Measurements from ENCODE around the gene ANKRD36C.
A peak's percentile ranks its signal among the peaks of the same experiment; 100 is the strongest.
"Not testable (repeated sequence)": the region's sequence is repeated elsewhere in the genome, so short reads cannot be mapped to it uniquely, and the experiment has no call there.

ANKRD36C gene

DNA sequence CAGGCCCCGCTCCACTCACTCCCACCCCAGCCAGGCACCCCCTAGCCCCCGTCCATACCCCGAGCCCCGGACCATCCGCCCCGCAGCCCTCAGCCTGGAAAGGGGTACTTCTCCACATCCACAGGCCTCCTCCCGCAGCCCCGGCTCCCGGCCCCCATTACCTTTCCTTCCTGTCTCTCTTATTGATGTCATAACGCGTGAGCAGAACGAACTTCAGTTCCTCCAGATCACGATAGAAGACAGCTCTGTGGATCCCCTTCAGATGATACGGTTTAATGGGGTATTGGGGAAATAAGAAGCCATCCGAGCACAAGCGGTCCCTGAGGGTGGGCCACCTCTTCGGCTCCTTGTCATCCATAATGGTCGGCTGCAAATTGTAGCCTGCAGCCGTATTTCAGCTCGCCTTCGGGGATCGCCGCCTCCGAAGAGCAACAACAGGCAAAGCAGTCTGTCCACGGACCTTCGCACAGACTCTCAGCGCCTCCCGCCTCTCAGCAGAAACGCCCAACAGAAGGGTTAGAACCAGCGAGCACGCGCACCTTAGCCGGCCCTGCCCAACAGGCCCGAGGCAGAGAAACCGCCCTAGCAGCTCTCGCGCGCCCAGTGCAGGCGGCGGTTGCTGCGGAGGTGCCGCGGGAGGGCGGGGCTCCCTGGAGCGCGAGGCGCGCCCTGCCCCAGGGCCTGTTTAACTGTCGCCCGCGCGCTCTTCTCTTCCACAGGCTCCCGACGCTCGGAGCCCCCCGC, at the start of gene ANKRD36C:
ANKRD36C (minus strand) TSS at position 474 of the 744 bp plus-strand sequence; CDS start at position 358, 116 bp downstream.
- peak within 1 kb of the TSS; percentile 84 for H3K4me3 ChIP-seq (ENCODE audit: low read length)
- not testable (repeated sequence) for H3K9me3 ChIP-seq (ENCODE audit: insufficient read depth, low read depth, low read length); H3K36me3 ChIP-seq (ENCODE audit: insufficient read depth, low read depth, low read length); H3K27me3 ChIP-seq (ENCODE audit: insufficient read depth, low read length); H3K4me1 ChIP-seq (ENCODE audit: insufficient read depth, low read length); H3K27ac ChIP-seq (ENCODE audit: low read length)
- H3K9ac ChIP-seq (ENCODE audit: low read depth, low read length) = peak within 1 kb of the TSS; percentile 75; the same call in 1 of the 2 replicates

DNA sequence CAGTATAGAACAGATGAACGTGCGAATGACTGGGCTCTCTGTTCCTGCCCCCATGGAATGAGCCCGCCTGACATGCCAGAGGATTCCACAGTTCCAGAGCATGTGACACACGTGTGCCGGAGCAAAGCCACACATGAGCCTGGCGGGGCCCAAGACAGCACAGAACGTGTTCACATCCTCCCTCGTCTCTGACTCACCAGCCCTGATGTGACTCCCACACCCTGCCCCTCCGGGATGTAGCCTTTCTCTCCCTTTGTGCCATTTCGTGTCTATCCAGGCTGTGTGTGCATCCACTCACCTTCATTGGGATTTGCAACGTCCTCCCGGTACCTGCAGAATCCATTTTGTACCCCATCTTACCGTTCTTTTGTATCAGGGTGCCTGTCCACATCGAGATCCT, 43.9 kb upstream of the ANKRD36C start:
- H3K27me3 ChIP-seq (ENCODE audit: insufficient read depth, low read length); H3K4me3 ChIP-seq (ENCODE audit: low read length); H3K9me3 ChIP-seq (ENCODE audit: insufficient read depth, low read depth, low read length); H3K9ac ChIP-seq (ENCODE audit: low read depth, low read length); H3K4me1 ChIP-seq (ENCODE audit: insufficient read depth, low read length); H3K36me3 ChIP-seq (ENCODE audit: insufficient read depth, low read depth, low read length); H3K27ac ChIP-seq (ENCODE audit: low read length): not testable (repeated sequence)

DNA sequence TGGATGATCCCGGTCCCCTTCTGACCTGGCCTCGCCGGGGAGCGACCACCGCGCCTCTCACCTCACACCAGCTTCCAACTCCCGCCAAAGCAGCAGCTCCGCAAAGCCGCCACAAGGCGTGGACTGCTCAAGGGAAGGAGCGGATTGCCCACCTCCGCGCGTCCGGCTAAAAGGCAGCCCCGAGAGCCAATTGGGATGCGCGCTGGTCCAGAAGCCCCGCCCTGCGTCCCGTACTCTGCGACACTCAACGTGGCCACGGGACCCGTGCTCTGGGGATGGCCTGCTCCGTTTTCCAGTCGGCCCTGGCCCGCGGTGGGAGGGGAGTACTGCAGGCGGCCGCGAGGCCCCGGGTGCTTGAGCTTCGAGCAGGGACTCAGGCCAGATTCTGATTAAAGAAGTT, 43.2 kb upstream of the ANKRD36C start, which contains the start of gene GPAT2:
GPAT2 (minus strand) TSS at position 125 of the 400 bp plus-strand sequence. CDS start 2,557 bp downstream, outside the sequence.
- H3K27ac ChIP-seq (ENCODE audit: low read length); H3K4me1 ChIP-seq (ENCODE audit: insufficient read depth, low read length); H3K36me3 ChIP-seq (ENCODE audit: insufficient read depth, low read depth, low read length); H3K4me3 ChIP-seq (ENCODE audit: low read length); H3K9ac ChIP-seq (ENCODE audit: low read depth, low read length); H3K27me3 ChIP-seq (ENCODE audit: insufficient read depth, low read length); H3K9me3 ChIP-seq (ENCODE audit: insufficient read depth, low read depth, low read length): not testable (repeated sequence)

DNA sequence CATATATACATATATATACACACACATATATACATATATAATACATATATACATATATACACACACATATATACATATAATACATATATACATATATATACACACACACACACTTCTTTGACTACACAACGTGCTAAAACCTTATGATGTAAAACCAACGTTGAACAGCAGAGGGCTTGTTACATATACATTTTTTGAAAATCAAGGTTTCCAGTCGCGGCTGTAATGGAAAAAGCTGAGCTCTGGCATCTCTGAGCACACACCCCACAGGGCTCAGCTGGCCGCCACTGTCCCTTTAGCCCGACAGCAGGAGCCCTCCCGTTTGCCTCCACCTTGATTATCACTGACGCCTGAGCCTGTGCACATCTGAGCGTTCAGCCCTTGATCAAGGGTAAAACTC, 42.4 kb upstream of the ANKRD36C start:
- not testable (repeated sequence) for H3K36me3 ChIP-seq (ENCODE audit: insufficient read depth, low read depth, low read length); H3K9ac ChIP-seq (ENCODE audit: low read depth, low read length); H3K9me3 ChIP-seq (ENCODE audit: insufficient read depth, low read depth, low read length); H3K4me3 ChIP-seq (ENCODE audit: low read length); H3K4me1 ChIP-seq (ENCODE audit: insufficient read depth, low read length); H3K27me3 ChIP-seq (ENCODE audit: insufficient read depth, low read length); H3K27ac ChIP-seq (ENCODE audit: low read length)

DNA sequence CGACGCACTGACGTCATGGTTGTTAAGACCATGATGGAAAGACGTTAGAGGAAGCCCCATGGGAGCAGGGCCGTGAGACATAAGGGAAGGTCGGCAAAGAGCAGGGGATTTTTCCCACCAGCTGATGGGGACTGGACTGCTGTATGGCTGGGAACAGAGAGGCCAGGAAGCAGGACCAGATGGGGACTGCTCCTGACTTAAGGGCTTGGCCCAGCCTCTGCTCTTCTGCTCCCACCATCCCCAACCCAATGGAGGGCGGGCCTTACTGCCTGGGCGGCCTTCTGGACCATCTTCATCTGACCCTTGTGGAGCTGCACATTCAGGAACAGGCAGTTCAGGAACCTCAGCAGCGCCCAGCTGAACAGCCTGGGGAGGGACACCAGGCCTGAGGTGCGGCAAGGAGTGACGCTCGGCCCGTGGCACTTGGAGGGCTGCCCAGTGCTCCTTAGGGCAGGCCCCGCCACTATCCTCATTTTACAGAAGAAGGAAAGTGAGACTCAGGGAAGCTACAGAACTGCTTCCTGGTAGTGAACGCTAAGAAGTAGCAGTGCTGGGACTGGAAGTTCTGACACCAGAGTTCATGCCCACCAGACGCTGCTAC, 36.2 kb upstream of the ANKRD36C start:
- not testable (repeated sequence) for H3K36me3 ChIP-seq (ENCODE audit: insufficient read depth, low read depth, low read length); H3K27ac ChIP-seq (ENCODE audit: low read length); H3K9me3 ChIP-seq (ENCODE audit: insufficient read depth, low read depth, low read length); H3K4me1 ChIP-seq (ENCODE audit: insufficient read depth, low read length); H3K9ac ChIP-seq (ENCODE audit: low read depth, low read length); H3K27me3 ChIP-seq (ENCODE audit: insufficient read depth, low read length); H3K4me3 ChIP-seq (ENCODE audit: low read length)

DNA sequence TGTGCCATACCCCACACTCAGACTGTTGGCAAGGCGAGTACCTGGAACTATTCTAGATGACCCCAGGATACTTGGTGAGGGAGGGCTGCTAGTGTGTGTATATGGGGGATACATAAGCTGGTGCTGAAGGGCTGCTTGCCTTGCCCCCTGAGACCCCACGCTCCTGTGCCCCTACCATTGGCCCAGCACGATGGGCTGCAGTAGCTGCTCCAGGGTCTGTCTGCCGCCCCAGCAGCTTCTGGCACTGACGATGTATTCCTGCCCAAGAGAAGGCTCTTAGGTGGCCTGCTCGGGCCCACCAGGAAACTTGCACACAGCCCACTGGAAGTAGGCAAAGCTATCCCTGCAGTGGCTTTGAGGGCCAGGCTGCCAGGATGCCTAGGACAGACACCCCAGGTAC, 34.1 kb upstream of the ANKRD36C start:
- H3K4me3 ChIP-seq (ENCODE audit: low read length); H3K4me1 ChIP-seq (ENCODE audit: insufficient read depth, low read length): not testable (repeated sequence)

DNA sequence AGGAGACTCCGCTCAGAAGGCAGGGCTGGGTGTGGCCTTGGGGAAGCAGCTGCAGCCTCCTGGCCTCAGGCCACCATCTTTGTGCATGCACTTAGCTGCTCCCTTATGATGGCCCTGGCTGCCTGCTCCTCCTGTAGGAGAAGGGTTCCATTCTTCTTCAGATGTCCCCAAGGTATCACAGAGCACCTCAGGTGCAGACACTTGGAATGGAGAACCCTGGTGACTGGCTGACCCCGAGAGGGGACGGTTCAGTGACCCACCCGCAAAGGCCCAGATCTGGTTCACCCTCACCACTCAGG, 33.5 kb upstream of the ANKRD36C start:
- no peak overlapping the region for H3K27ac ChIP-seq (ENCODE audit: low read length)
- no peaks in the 10 kb centered on the region for H3K27me3 ChIP-seq (ENCODE audit: insufficient read depth, low read length)
- no peaks in the 10 kb centered on the region for H3K4me1 ChIP-seq (ENCODE audit: insufficient read depth, low read length)
- H3K36me3 ChIP-seq (ENCODE audit: insufficient read depth, low read depth, low read length) = no peaks in the 10 kb centered on the region
- no peak overlapping the region for H3K4me3 ChIP-seq (ENCODE audit: low read length)
- no peaks in the 10 kb centered on the region for H3K9me3 ChIP-seq (ENCODE audit: insufficient read depth, low read depth, low read length)
- H3K9ac ChIP-seq (ENCODE audit: low read depth, low read length) = no peak overlapping the region

More for the DNA sequence above, 34.1 kb upstream of the ANKRD36C start:
- H3K27me3 ChIP-seq (ENCODE audit: insufficient read depth, low read length); H3K36me3 ChIP-seq (ENCODE audit: insufficient read depth, low read depth, low read length); H3K27ac ChIP-seq (ENCODE audit: low read length); H3K9ac ChIP-seq (ENCODE audit: low read depth, low read length); H3K9me3 ChIP-seq (ENCODE audit: insufficient read depth, low read depth, low read length): not testable (repeated sequence)

DNA sequence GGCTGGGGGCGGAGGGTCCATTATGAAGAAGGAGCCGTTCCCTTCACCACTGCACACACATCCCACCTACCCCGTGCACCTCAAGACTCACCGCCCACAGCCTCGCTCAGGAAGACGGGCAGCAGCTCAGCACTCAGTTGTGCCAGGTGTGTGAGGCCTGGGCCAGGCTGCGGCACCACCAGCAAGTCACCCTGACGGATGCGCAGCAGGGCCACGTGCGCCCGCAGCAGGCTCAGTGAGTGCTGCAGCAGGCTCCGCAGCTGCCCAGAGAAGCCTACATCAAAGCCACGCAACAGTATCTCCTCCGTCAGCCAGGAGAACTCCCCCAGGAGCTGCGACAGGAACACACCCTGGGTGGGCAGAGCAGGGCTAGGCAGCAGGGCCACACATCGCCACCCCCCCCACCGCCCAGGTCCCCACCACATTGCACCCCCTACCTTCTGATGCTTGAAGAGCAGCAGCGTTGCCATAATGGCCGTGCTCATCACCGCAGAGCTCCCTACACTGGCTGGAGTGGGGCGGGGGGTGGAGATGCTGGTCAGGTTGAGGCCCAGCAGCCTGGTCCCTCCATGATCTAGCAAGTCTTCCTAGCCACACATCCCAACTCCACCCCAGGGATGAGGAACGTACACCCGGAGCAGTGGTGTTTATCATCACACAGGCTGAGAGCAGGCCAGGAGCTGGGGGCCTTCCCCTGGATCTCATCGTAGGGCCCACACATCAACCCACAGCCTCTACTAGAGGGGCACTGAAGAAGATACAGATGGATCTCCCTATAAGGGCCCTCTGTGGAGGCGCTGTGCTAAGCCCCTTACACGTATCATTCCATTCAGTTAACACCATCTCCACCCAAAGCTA, 32.9 kb upstream of the ANKRD36C start:
- Histone ChIP-seq H3K9me3 (ENCODE audit: insufficient read depth, low read depth, low read length) (no peaks in the 10 kb centered on the region), H3K4me1 (ENCODE audit: insufficient read depth, low read length) (no peaks in the 10 kb centered on the region), H3K9ac (ENCODE audit: low read depth, low read length) (no peak overlapping the region), H3K27me3 (ENCODE audit: insufficient read depth, low read length) (no peaks in the 10 kb centered on the region), H3K27ac (ENCODE audit: low read length) (no peak overlapping the region), H3K36me3 (ENCODE audit: insufficient read depth, low read depth, low read length) (no peaks in the 10 kb centered on the region), H3K4me3 (ENCODE audit: low read length) (no peak overlapping the region)

DNA sequence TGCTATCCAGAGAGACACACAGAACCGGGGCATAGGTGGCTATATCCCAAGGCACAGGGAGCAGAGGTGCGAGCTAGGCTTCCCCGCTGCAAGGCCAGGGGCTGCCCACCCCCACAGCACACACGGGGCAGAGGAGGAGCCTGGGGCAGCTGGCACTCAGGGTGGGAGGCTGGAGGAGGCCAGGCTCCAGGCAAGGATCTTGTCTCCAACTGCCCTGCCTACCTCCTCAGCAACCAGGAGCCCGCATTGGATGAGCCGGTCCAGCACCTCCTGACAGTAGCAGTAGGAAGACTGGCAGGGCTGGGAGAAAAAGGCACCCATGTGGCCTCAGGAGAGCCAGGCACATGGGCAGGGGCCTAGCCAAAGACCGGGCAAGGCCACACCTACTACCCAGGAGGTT, 32.1 kb upstream of the ANKRD36C start:
- H3K9ac ChIP-seq (ENCODE audit: low read depth, low read length); H3K4me3 ChIP-seq (ENCODE audit: low read length); H3K27me3 ChIP-seq (ENCODE audit: insufficient read depth, low read length); H3K4me1 ChIP-seq (ENCODE audit: insufficient read depth, low read length); H3K9me3 ChIP-seq (ENCODE audit: insufficient read depth, low read depth, low read length); H3K36me3 ChIP-seq (ENCODE audit: insufficient read depth, low read depth, low read length); H3K27ac ChIP-seq (ENCODE audit: low read length): not testable (repeated sequence)

DNA sequence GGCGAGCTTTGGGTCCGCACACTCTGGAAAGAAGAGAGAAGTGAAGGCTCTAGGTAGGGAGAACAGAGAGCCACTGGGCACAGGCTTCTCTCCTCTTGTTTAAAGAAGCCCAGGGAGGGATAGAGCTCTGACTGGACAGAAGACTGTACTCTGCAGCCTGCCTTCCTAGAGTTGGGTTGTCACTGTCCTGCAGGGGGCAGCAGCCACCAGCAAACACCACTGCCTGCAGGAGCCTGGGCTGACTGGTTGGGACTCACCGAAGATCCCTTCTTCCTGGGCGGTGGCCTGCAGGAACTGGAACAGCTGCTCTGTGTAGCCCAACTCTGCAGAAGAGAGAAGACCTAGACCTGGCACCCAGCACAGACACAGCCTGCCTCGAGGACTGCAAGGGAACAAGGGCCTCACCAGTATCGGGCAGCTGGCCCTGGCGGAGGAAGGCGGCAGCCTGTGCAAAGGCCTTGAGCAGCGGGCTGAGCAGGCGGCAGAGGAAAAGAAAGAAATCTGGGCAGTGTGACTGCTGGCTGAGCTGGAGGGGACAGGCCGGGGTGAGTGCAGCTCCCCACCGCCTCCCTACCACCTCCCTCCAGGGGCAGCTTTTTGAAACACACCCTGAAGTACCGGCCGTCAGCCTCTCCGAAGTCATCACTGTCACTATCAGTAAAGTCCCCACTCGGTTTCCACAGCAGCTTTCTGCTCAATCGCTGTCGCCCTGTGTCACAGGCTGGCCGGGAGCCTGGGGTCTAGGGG, 31.2 kb upstream of the ANKRD36C start:
- not testable (repeated sequence) for H3K27me3 ChIP-seq (ENCODE audit: insufficient read depth, low read length); H3K4me3 ChIP-seq (ENCODE audit: low read length); H3K27ac ChIP-seq (ENCODE audit: low read length); H3K4me1 ChIP-seq (ENCODE audit: insufficient read depth, low read length); H3K9me3 ChIP-seq (ENCODE audit: insufficient read depth, low read depth, low read length); H3K36me3 ChIP-seq (ENCODE audit: insufficient read depth, low read depth, low read length); H3K9ac ChIP-seq (ENCODE audit: low read depth, low read length)

DNA sequence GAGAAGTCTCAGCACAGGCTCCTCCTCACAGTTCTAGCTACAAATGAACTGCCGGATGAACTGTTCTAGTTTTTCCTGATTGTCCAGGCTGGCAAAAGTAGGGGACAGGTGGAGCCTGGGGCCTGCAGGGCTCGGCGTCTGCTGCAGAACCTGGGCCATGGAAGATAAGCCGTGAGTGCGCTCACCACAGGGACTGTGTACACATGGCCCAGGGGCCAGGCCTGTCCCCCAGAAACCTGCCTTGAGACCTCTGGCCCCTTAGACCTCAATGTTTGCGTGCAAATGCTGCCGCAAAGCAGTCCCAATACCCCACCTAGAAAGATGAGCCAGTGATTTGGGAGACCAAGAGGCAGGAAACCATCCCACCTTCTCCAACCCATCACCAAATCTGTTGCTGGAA, 30.5 kb upstream of the ANKRD36C start:
- H3K27ac ChIP-seq (ENCODE audit: low read length); H3K4me1 ChIP-seq (ENCODE audit: insufficient read depth, low read length); H3K36me3 ChIP-seq (ENCODE audit: insufficient read depth, low read depth, low read length); H3K4me3 ChIP-seq (ENCODE audit: low read length); H3K27me3 ChIP-seq (ENCODE audit: insufficient read depth, low read length); H3K9me3 ChIP-seq (ENCODE audit: insufficient read depth, low read depth, low read length); H3K9ac ChIP-seq (ENCODE audit: low read depth, low read length): not testable (repeated sequence)
